ENCODE measurements around the gene KARS1. TPM values are rescaled to one million over a fixed set of nuclear protein-coding genes. Genes with fewer than 3 reads are reported as not detected.
A peak's percentile ranks its signal among the peaks of the same experiment; 100 is the strongest.

The KARS1 gene
- total and polyA plus RNA-seq, 2 of the 4 experiments (the other 2 are of a cell fraction): 122 to 228 TPM

GRCh38 chr16:75620326-75621169 lies 26.9 kb downstream of the KARS1 start:
- CTCF ChIA-PET: interaction anchor here (1.5 kb wide), 1 partner anchor 10 kb away, joined by 3 read pairs; no protein-coding TSS in a partner anchor
- peaks cover 24% of the 10 kb centered on the region for H3K36me3 ChIP-seq (ENCODE audit: control insufficient read depth, insufficient read depth, low read length)
- no peak overlapping the region; the same call in 1 of the 2 replicates for H3K9ac ChIP-seq (ENCODE audit: low read depth, low read length)
- WGBS, 2 experiments (ENCODE audit: extremely low coverage in 2 of 2, insufficient read length in 1 of 2): 100% methylated on average over 3 of the region's 20 CpGs; no CpG with 5 or more reads in 1 of the 2 experiments
- no peak overlapping the region for H3K4me2 ChIP-seq (ENCODE audit: low read depth, low read length)
- H3K14ac ChIP-seq (replicated peaks; ENCODE audit: low read depth, low read length): no peak overlapping the region
- peaks cover 19 to 23% of the 10 kb centered on the region in 2 experiments for H3K79me1 ChIP-seq (ENCODE audit: low read depth in 1 of 2, low read length in 2 of 2)
- H3K27me3 ChIP-seq (ENCODE audit: control insufficient read depth, insufficient read depth, low read length): no peaks in the 10 kb centered on the region
- H3K23ac ChIP-seq (ENCODE audit: low read depth, low read length): no peak overlapping the region
- peaks cover 5% of the 10 kb centered on the region for H3K4me1 ChIP-seq (ENCODE audit: control insufficient read depth, insufficient read depth, low read length)
- H3K9me3 ChIP-seq (ENCODE audit: control insufficient read depth, insufficient read depth, low read length): no peaks in the 10 kb centered on the region
- no peaks in the 10 kb centered on the region; the same call in 1 of the 2 replicates for H3K9me1 ChIP-seq (ENCODE audit: insufficient read depth, low read length)
- no peak overlapping the region for H2AK5ac ChIP-seq (ENCODE audit: low read depth, low read length)
- dilution Hi-C loops (cut with HindIII; ENCODE audit: low sequenced_read_pairs, unreplicated experiment): no loop called here
- no peak overlapping the region for H2BK120ac ChIP-seq (ENCODE audit: low read depth, low read length)
- no peak overlapping the region for H2AK9ac ChIP-seq (replicated peaks; ENCODE audit: low read depth, low read length, poor library complexity)
- DNase-seq (no peak), ATAC-seq (ENCODE audit: low read depth) (no peak)
- H3K18ac ChIP-seq (ENCODE audit: low read depth, low read length): no peak overlapping the region
- no peak overlapping the region for H2BK20ac ChIP-seq (ENCODE audit: low read depth, low read length)
- intact Hi-C loops (cut with micrococcal nuclease): loop anchor here (10.0 kb wide), 2 partner anchors 156 to 426 kb away; partner anchors contain the start of gene TMEM170A
- BruUV-seq (replicated peaks): no TSS peak
- H3K4me3 ChIP-seq (ENCODE audit: insufficient read depth, low read depth, low read length): no peak overlapping the region
- POLR2A ChIA-PET (ENCODE audit: unreplicated experiment): no interaction called here
- H2AFZ ChIP-seq (replicated peaks; ENCODE audit: low read length, poor library complexity): peak overlapping the region; percentile 10
- no peak overlapping the region for H3K27ac ChIP-seq (ENCODE audit: insufficient read depth, low read length)
- H4K5ac ChIP-seq (ENCODE audit: low read depth, low read length): no peak overlapping the region
- H4K91ac ChIP-seq (ENCODE audit: insufficient read depth, low read depth, low read length): no peak overlapping the region
- in situ Hi-C loops (cut with MboI; ENCODE audit: low sequenced_read_pairs): no loop called here
- H2BK5ac ChIP-seq (ENCODE audit: low read depth, low read length, poor library complexity, severe bottlenecking): no peak overlapping the region
- no peak for TF ChIP-seq CTCF (conservative IDR thresholded peaks at IDR 0.05; ENCODE audit: low read depth, low read length)
- no peak overlapping the region for H4K8ac ChIP-seq (ENCODE audit: low read depth in 2 of 2, low read length in 2 of 2)
- no peak overlapping the region for H2BK15ac ChIP-seq (ENCODE audit: low read depth, low read length)
- no peak overlapping the region for H3K4ac ChIP-seq (ENCODE audit: low read depth, low read length)
- no peaks in the 10 kb centered on the region for H4K20me1 ChIP-seq (ENCODE audit: insufficient read depth, low read length)
- no peak overlapping the region for H3K56ac ChIP-seq (ENCODE audit: extremely low read depth, insufficient read depth, low read length)
